ENCODE results near the gene TUBB8.
"Not testable (repeated sequence)": the region's sequence is repeated elsewhere in the genome, so short reads cannot be mapped to it uniquely, and the experiment has no call there.

GRCh38 chr10:68156-68555 lies 19.1 kb upstream of the TUBB8 start:
- TF ChIP-seq, protein P1, sequence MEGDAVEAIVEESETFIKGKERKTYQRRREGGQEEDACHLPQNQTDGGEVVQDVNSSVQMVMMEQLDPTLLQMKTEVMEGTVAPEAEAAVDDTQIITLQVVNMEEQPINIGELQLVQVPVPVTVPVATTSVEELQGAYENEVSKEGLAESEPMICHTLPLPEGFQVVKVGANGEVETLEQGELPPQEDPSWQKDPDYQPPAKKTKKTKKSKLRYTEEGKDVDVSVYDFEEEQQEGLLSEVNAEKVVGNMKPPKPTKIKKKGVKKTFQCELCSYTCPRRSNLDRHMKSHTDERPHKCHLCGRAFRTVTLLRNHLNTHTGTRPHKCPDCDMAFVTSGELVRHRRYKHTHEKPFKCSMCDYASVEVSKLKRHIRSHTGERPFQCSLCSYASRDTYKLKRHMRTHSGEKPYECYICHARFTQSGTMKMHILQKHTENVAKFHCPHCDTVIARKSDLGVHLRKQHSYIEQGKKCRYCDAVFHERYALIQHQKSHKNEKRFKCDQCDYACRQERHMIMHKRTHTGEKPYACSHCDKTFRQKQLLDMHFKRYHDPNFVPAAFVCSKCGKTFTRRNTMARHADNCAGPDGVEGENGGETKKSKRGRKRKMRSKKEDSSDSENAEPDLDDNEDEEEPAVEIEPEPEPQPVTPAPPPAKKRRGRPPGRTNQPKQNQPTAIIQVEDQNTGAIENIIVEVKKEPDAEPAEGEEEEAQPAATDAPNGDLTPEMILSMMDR (IDR thresholded peaks at IDR 0.05), result not testable (repeated sequence)
- TF ChIP-seq POLR2A, EP300 (IDR thresholded peaks at IDR 0.05): not testable (repeated sequence)
